Liver (tissue), 3 donors: Measurements from ENCODE around the gene IZUMO1.
A peak's percentile ranks its signal among the peaks of the same experiment; 100 is the strongest.

ENCODE experiments used
- CTCF ChIP-seq: fragments of 150-350 bp; IDR thresholded peaks from 2 replicates; pipeline ENCODE4 v1.5.1; 2017; ENCODE audit warnings: improper control_type of control experiment, low read depth, low read length; ENCODE audit not compliant: missing input control
- EGR1 ChIP-seq, 2 donors: IDR thresholded peaks; 2 replicates each; pipeline ENCODE4 v1.6.1; 2016 to 2018; ENCODE audit warnings: antibody characterized with exemption in 2 of 2, low read depth in 2 of 2
- FOXA1 ChIP-seq: IDR thresholded peaks from 2 replicates; pipeline ENCODE4 v1.6.1; 2016; ENCODE audit warnings: antibody characterized with exemption
- HNF4A ChIP-seq, 2 donors: conservative IDR thresholded peaks; 2 replicates each; pipeline ENCODE4 v1.6.1; 2016; ENCODE audit warnings: antibody characterized with exemption in 2 of 2, mild to moderate bottlenecking in 2 of 2
- MAX ChIP-seq: IDR thresholded peaks from 2 replicates; pipeline ENCODE4 v1.6.1; 2016; ENCODE audit warnings: antibody characterized with exemption
- REST ChIP-seq: IDR thresholded peaks from 2 replicates; pipeline ENCODE4 v1.6.1; 2016; ENCODE audit warnings: antibody characterized with exemption, mild to moderate bottlenecking
- SP1 ChIP-seq: IDR thresholded peaks from 2 replicates; pipeline ENCODE4 v1.6.1; 2018; ENCODE audit warnings: antibody characterized with exemption, mild to moderate bottlenecking
- YY1 ChIP-seq: IDR thresholded peaks from 2 replicates; pipeline ENCODE4 v1.6.1; 2016; ENCODE audit warnings: antibody characterized with exemption, mild to moderate bottlenecking
- TF ChIP-seq, protein P1 (sequence below): IDR thresholded peaks from 2 replicates; pipeline ENCODE4 v1.6.1; 2016; ENCODE audit warnings: antibody characterized with exemption
- donor health status: healthy.
- donor health status: healthy.

DNA sequence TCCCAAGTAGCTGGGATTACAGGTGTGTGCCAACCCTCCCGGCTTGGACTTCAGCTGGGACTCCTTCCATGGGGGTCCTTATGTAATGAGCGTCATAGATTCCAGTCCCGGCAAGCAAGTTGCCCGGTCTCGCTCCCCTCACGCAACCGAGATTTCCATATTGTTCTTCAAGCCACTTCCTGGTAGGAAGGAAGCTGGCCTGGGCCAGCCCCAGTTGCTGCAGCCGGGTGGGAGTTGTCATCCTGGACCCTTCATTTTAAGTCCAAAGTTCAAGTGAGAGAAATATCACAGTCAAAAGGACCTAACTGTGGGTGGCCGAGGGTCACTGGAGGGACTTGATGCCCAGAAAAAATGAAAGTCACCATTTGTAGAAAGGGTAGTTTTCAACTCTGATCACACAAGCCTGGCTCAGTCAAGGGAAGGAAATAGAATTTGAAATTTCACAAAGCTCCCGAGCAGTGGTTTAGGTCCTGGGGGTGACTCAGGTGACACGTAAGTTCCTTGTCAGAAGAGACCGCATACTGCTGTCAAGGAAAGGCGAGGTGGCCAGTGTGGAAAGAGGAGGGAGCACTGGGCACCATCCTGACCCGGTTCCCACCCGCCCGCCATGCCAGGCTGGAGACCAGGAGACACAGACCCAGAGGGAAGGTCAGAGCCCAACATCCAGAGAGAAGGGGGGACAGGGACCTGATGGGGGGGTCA, 13.9 kb upstream of the IZUMO1 start:
- TF ChIP-seq CTCF, result no peak
- no peak for TF ChIP-seq FOXA1
- TF ChIP-seq, protein P1, sequence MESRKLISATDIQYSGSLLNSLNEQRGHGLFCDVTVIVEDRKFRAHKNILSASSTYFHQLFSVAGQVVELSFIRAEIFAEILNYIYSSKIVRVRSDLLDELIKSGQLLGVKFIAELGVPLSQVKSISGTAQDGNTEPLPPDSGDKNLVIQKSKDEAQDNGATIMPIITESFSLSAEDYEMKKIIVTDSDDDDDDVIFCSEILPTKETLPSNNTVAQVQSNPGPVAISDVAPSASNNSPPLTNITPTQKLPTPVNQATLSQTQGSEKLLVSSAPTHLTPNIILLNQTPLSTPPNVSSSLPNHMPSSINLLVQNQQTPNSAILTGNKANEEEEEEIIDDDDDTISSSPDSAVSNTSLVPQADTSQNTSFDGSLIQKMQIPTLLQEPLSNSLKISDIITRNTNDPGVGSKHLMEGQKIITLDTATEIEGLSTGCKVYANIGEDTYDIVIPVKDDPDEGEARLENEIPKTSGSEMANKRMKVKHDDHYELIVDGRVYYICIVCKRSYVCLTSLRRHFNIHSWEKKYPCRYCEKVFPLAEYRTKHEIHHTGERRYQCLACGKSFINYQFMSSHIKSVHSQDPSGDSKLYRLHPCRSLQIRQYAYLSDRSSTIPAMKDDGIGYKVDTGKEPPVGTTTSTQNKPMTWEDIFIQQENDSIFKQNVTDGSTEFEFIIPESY, result no peak
- TF ChIP-seq YY1, result no peak
- TF ChIP-seq REST, result no peak
- TF ChIP-seq SP1, result peak; percentile 22
- no peak for TF ChIP-seq EGR1 (IDR thresholded peaks at IDR 0.05; ENCODE audit: low read depth in 2 of 2)
- peak in 1 of 2 donors; percentile 56 for TF ChIP-seq HNF4A (conservative IDR thresholded peaks at IDR 0.05)
- no peak for TF ChIP-seq MAX
